CD4-positive, alpha-beta T cell (primary cell): Measurements from ENCODE around the gene PTPRK. TPM values are rescaled to one million over a fixed set of nuclear protein-coding genes. Genes with fewer than 3 reads are reported as not detected.

ENCODE experiments used
- ATAC-seq: fragments of 200-7000 bp; cut with Tn5 transposase; one replicate; pipeline ENCODE4 v1.10.0; 2022; ENCODE audit warnings: mild to moderate bottlenecking; ENCODE audit not compliant: poor library complexity
- CTCF ChIA-PET: fragments of 350-600 bp; sonication (Branson Sonifier 250); formaldehyde crosslinking; loops from one replicate; lab custom pipeline; 2021; ENCODE audit warnings: antibody characterized with exemption, inconsistent platforms; lab: Charles Lee
- POLR2A ChIA-PET: fragments of 350-600 bp; sonication (Branson Sonifier 250); formaldehyde crosslinking; loops from one replicate; lab custom pipeline; 2021; ENCODE audit warnings: antibody characterized with exemption, inconsistent platforms; lab: Charles Lee
- DNase-seq, 14 experiments: peaks; one replicate each; pipeline ENCODE4 v3.0.0-alpha.2; 2013 to 2020; ENCODE audit warnings: mixed read lengths in 2 of 14
- H3K27ac ChIP-seq, 2 donors: one replicate each; pipeline versions ENCODE4 v1.5.1 to v1.7.0; 2013; ENCODE audit warnings: low read length in 2 of 2, low read depth in 1 of 2, mild to moderate bottlenecking in 1 of 2
- H3K27me3 ChIP-seq, 2 experiments: 1 replicate in 1 of 2; 2 replicates in 1 of 2; pipeline versions ENCODE4 v1.6.1 to v1.7.0; 2013; ENCODE audit warnings: low read length in 2 of 2, control low read depth in 1 of 2, mild to moderate bottlenecking in 1 of 2, moderate library complexity in 1 of 2; ENCODE audit not compliant: insufficient read depth in 2 of 2, control insufficient read depth in 1 of 2
- H3K36me3 ChIP-seq: one replicate; pipeline ENCODE4 v1.6.1; 2013; ENCODE audit warnings: low read length, control low read depth; ENCODE audit not compliant: insufficient read depth
- H3K4me1 ChIP-seq: one replicate; pipeline ENCODE4 v1.6.1; 2013; ENCODE audit warnings: low read length, control low read depth; ENCODE audit not compliant: insufficient read depth
- H3K4me3 ChIP-seq: one replicate; pipeline ENCODE4 v1.5.1; 2013; ENCODE audit warnings: mild to moderate bottlenecking, low read length, moderate library complexity
- H3K9me3 ChIP-seq, 2 experiments: 1 replicate in 1 of 2; 2 replicates in 1 of 2; pipeline versions ENCODE4 v1.6.1 to v1.7.0; 2013; ENCODE audit warnings: low read length in 2 of 2, mild to moderate bottlenecking in 2 of 2, control low read depth in 1 of 2, moderate library complexity in 1 of 2; ENCODE audit not compliant: control insufficient read depth in 1 of 2, insufficient read depth in 1 of 2
- H3K27ac Mint-ChIP-seq: one replicate; pipeline ENCODE4 v1.8.0; 2020; ENCODE audit warnings: mixed read lengths
- H3K27me3 Mint-ChIP-seq: one replicate; pipeline ENCODE4 v1.8.0; 2021; ENCODE audit warnings: mixed read lengths
- H3K36me3 Mint-ChIP-seq: one replicate; pipeline ENCODE4 v1.8.0; 2021; ENCODE audit warnings: low read depth, mixed read lengths
- H3K4me1 Mint-ChIP-seq: one replicate; pipeline ENCODE4 v1.8.0; 2021; ENCODE audit warnings: low read depth, mixed read lengths
- H3K4me3 Mint-ChIP-seq: one replicate; pipeline ENCODE4 v1.8.0; 2020; ENCODE audit warnings: mild to moderate bottlenecking, mixed read lengths
- H3K9me3 Mint-ChIP-seq: one replicate; pipeline ENCODE4 v1.8.0; 2020; ENCODE audit warnings: mixed read lengths
- intact Hi-C, 2 experiments: fragments of 100-400 bp; cut with DNase I in 1 of 2; cut with micrococcal nuclease in 1 of 2; formaldehyde crosslinking; loops; one replicate each; pipeline versions ENCODE4 v1.15.1 to v1.9.0; 2023 to 2025; cut with DNase I, micrococcal nuclease
- total RNA-seq, 174 experiments: library from RNA in 2 of 174; stranded (reverse) in 2 of 174; gene quantifications; one replicate each; pipeline ENCODE4 v1.2.3 and lab custom pipeline; 2021 to 2026
- TF ChIP-seq, protein P1 (sequence below): fragments of 200-600 bp; IDR thresholded peaks from one replicate; pipeline ENCODE4 v1.8.0; 2022; ENCODE audit warnings: antibody characterized with exemption, mild to moderate bottlenecking

The PTPRK gene
- total RNA-seq, 2 experiments from 2014 or later: 8.4 to 10.3 TPM

DNA sequence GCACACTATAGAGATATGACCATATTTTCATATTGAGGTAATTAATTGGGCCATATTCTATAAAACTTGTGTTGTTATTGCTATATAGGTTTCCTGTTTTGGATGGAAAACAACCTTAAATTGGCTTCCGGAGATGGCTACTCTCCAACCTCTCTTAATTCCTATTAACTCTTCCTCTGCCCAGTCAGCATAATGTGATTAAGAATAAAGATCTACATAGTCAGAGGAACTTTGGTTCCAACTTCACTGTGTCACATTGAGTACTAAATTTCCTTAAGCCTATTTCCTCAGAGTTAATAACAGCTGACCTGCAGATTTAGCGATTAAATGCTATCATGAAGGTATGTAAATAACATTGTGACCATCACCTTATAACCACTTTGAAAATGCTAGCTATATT is 67.7 kb downstream of the PTPRK start:
- ChIA-PET CTCF (no interaction called here), POLR2A (no interaction called here)
- no peak overlapping the region for H3K27ac ChIP-seq
- no peaks in the 10 kb centered on the region for H3K36me3 Mint-ChIP-seq
- DNase-seq (no peak), ATAC-seq (no peak)
- H3K36me3 ChIP-seq: no peaks in the 10 kb centered on the region
- intact Hi-C loops: no loop called here
- no peak overlapping the region for H3K4me3 Mint-ChIP-seq
- H3K9me3 Mint-ChIP-seq: no peaks in the 10 kb centered on the region
- TF ChIP-seq, protein P1, sequence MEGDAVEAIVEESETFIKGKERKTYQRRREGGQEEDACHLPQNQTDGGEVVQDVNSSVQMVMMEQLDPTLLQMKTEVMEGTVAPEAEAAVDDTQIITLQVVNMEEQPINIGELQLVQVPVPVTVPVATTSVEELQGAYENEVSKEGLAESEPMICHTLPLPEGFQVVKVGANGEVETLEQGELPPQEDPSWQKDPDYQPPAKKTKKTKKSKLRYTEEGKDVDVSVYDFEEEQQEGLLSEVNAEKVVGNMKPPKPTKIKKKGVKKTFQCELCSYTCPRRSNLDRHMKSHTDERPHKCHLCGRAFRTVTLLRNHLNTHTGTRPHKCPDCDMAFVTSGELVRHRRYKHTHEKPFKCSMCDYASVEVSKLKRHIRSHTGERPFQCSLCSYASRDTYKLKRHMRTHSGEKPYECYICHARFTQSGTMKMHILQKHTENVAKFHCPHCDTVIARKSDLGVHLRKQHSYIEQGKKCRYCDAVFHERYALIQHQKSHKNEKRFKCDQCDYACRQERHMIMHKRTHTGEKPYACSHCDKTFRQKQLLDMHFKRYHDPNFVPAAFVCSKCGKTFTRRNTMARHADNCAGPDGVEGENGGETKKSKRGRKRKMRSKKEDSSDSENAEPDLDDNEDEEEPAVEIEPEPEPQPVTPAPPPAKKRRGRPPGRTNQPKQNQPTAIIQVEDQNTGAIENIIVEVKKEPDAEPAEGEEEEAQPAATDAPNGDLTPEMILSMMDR: no peak
- no peaks in the 10 kb centered on the region for H3K27me3 ChIP-seq
- H3K27ac Mint-ChIP-seq: no peak overlapping the region
- no peaks in the 10 kb centered on the region for H3K4me1 ChIP-seq
- no peaks in the 10 kb centered on the region for H3K9me3 ChIP-seq
- H3K4me3 ChIP-seq: no peak overlapping the region
- H3K27me3 Mint-ChIP-seq: no peaks in the 10 kb centered on the region
- H3K4me1 Mint-ChIP-seq: no peaks in the 10 kb centered on the region

DNA sequence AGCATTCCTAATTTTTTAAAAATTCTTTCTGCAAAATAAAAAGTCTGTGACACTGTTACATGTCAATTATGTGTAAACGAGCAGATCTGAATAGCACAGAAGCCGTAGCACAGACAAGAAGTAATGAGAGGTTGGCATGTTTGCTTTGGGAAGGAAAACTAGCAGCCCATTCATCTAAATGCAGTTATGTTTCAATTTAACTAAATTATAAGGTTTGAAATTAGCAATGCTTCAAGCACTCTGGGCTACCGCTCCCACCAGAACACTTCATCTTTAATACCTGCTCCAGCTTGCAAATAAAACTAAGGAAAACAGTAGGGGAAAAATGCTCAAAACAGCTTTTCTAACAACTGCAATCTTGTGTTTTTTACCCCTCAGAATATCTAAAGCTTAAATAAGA is 73.9 kb downstream of the PTPRK start:
- ChIA-PET CTCF (no interaction called here), POLR2A (no interaction called here)
- no peaks in the 10 kb centered on the region for H3K4me1 ChIP-seq
- TF ChIP-seq, protein P1: no peak
- no peaks in the 10 kb centered on the region for H3K36me3 Mint-ChIP-seq
- H3K4me3 Mint-ChIP-seq: no peak overlapping the region
- H3K27me3 ChIP-seq: no peaks in the 10 kb centered on the region
- no peak for DNase-seq
- intact Hi-C loops: no loop called here
- H3K4me3 ChIP-seq: no peak overlapping the region
- no peaks in the 10 kb centered on the region for H3K36me3 ChIP-seq
- no peaks in the 10 kb centered on the region for H3K9me3 ChIP-seq
- ATAC-seq: no peak
- no peaks in the 10 kb centered on the region for H3K4me1 Mint-ChIP-seq
- no peak overlapping the region for H3K27ac ChIP-seq
- H3K9me3 Mint-ChIP-seq: no peaks in the 10 kb centered on the region
- H3K27me3 Mint-ChIP-seq: no peaks in the 10 kb centered on the region
- no peak overlapping the region for H3K27ac Mint-ChIP-seq

DNA sequence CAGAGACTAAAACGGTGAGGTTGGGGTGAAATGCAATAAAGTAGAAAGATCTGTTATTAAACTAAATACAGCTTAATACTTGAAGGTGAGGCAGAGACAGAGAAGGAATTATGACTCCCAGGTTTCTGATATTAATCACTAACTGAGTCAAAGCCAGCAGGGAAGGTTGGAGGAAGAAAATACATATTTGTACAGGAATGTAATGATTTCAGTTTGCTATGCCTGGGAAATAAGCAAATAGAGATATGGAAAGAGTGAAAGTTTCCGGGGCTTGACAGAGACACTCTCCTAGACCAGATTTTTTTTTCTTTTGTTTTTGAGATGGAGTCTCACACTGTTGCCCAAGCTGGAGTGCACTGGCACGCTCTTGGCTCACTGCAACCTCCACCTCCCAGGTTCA is 76.8 kb downstream of the PTPRK start:
- ChIA-PET POLR2A (no interaction called here), CTCF (no interaction called here)
- Histone ChIP-seq H3K36me3 (no peaks in the 10 kb centered on the region), H3K4me1 (no peaks in the 10 kb centered on the region), H3K27ac (no peak overlapping the region), H3K4me3 (no peak overlapping the region), H3K27me3 (no peaks in the 10 kb centered on the region), H3K9me3 (no peaks in the 10 kb centered on the region)
- TF ChIP-seq, protein P1: no peak
- intact Hi-C loops: no loop called here
- Mint-ChIP-seq H3K4me3 (no peak overlapping the region), H3K36me3 (no peaks in the 10 kb centered on the region), H3K27ac (no peak overlapping the region), H3K4me1 (no peaks in the 10 kb centered on the region), H3K27me3 (no peaks in the 10 kb centered on the region), H3K9me3 (no peaks in the 10 kb centered on the region)
- DNase-seq: no peak
- ATAC-seq: no peak
